Measurements from ENCODE around the gene DPH7. TPM values are rescaled to one million over a fixed set of nuclear protein-coding genes. Genes with fewer than 3 reads are reported as not detected.

The DPH7 gene
- total RNA-seq, 1 experiment from 2014 or later: 43.9 TPM

GRCh38 chr9:137615387-137615871 lies 36.7 kb upstream of the DPH7 start:
- H3K9me3 Mint-ChIP-seq: no peaks in the 10 kb centered on the region
- H3K4me1 Mint-ChIP-seq: peaks cover 28% of the 10 kb centered on the region
- no peak for TF ChIP-seq PRDM15 (CRISPR knock-in tag; IDR thresholded peaks at IDR 0.05)
- TF ChIP-seq, protein P1, sequence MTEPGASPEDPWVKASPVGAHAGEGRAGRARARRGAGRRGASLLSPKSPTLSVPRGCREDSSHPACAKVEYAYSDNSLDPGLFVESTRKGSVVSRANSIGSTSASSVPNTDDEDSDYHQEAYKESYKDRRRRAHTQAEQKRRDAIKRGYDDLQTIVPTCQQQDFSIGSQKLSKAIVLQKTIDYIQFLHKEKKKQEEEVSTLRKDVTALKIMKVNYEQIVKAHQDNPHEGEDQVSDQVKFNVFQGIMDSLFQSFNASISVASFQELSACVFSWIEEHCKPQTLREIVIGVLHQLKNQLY (CRISPR knock-in tag; IDR thresholded peaks at IDR 0.05): no peak
- no peak for TF ChIP-seq ZNF671 (CRISPR knock-in tag; IDR thresholded peaks at IDR 0.05)
- no peak for TF ChIP-seq SOX15 (CRISPR knock-in tag; IDR thresholded peaks at IDR 0.05)
- TF ChIP-seq, protein P2, sequence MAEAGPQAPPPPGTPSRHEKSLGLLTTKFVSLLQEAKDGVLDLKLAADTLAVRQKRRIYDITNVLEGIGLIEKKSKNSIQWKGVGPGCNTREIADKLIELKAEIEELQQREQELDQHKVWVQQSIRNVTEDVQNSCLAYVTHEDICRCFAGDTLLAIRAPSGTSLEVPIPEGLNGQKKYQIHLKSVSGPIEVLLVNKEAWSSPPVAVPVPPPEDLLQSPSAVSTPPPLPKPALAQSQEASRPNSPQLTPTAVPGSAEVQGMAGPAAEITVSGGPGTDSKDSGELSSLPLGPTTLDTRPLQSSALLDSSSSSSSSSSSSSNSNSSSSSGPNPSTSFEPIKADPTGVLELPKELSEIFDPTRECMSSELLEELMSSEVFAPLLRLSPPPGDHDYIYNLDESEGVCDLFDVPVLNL (CRISPR knock-in tag; IDR thresholded peaks at IDR 0.05; ENCODE audit: borderline replicate concordance, low read depth): no peak
- no peak for TF ChIP-seq ARID4B (CRISPR knock-in tag; IDR thresholded peaks at IDR 0.05; ENCODE audit: borderline replicate concordance)
- TF ChIP-seq, protein P3, sequence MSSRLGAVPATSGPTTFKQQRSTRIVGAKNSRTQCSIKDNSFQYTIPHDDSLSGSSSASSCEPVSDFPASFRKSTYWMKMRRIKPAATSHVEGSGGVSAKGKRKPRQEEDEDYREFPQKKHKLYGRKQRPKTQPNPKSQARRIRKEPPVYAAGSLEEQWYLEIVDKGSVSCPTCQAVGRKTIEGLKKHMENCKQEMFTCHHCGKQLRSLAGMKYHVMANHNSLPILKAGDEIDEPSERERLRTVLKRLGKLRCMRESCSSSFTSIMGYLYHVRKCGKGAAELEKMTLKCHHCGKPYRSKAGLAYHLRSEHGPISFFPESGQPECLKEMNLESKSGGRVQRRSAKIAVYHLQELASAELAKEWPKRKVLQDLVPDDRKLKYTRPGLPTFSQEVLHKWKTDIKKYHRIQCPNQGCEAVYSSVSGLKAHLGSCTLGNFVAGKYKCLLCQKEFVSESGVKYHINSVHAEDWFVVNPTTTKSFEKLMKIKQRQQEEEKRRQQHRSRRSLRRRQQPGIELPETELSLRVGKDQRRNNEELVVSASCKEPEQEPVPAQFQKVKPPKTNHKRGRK (CRISPR knock-in tag; IDR thresholded peaks at IDR 0.05; ENCODE audit: borderline replicate concordance): no peak
- TF ChIP-seq AR (CRISPR knock-in tag; IDR thresholded peaks at IDR 0.05): no peak
- TF ChIP-seq TP53 (CRISPR knock-in tag; IDR thresholded peaks at IDR 0.05): no peak
- TF ChIP-seq MYBL2 (CRISPR knock-in tag; IDR thresholded peaks at IDR 0.05): no peak
- TF ChIP-seq GABPB1 (CRISPR knock-in tag; IDR thresholded peaks at IDR 0.05): no peak
- no peak for TF ChIP-seq FOXJ3 (CRISPR knock-in tag; IDR thresholded peaks at IDR 0.05; ENCODE audit: borderline replicate concordance)
- TF ChIP-seq ATF6 (CRISPR knock-in tag; IDR thresholded peaks at IDR 0.05): no peak
- TF ChIP-seq PREB (CRISPR knock-in tag; IDR thresholded peaks at IDR 0.05; ENCODE audit: borderline replicate concordance): no peak
- TF ChIP-seq HMGA2 (CRISPR knock-in tag; IDR thresholded peaks at IDR 0.05): no peak
- TF ChIP-seq, protein P4, sequence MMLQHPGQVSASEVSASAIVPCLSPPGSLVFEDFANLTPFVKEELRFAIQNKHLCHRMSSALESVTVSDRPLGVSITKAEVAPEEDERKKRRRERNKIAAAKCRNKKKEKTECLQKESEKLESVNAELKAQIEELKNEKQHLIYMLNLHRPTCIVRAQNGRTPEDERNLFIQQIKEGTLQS (CRISPR knock-in tag; conservative IDR thresholded peaks at IDR 0.05): no peak
- CTCF ChIA-PET: no interaction called here
- no peaks in the 10 kb centered on the region for H3K27me3 Mint-ChIP-seq (ENCODE audit: low read depth)
- no peak for DNase-seq (ENCODE audit: low spot score)
- POLR2A ChIA-PET: no interaction called here
- ATAC-seq: no peak
- H3K36me3 Mint-ChIP-seq: peaks cover 11% of the 10 kb centered on the region
- H3K4me3 Mint-ChIP-seq: no peak overlapping the region
- no peak overlapping the region for H3K27ac Mint-ChIP-seq
